HepG2 (cell line): ENCODE data around the gene PAPPA. TPM values are rescaled to one million over a fixed set of nuclear protein-coding genes. Genes with fewer than 3 reads are reported as not detected.

Source experiments
- ATAC-seq: fragments of 200-7000 bp; cut with Tn5 transposase; 3 replicates; pipeline ENCODE4 v1.9.1; 2020; ENCODE audit warnings: mild to moderate bottlenecking, moderate library complexity
- BruUV-seq: library from RNA; stranded (reverse); fragments of 400-500 nt; replicated peaks from 2 replicates; lab custom pipeline; 2021; lab: Mats Ljungman, UMichigan
- CTCF ChIA-PET: fragments of 300-600 bp; formaldehyde crosslinking; extraction: SDS; loops from one replicate; lab custom pipeline; 2021; ENCODE audit warnings: low total read pairs, inconsistent platforms, low intra/inter-chr PET ratio; lab: Yijun Ruan, JAX
- POLR2A ChIA-PET: fragments of 350-600 bp; sonication (Branson Sonifier 250); formaldehyde crosslinking; loops from one replicate; lab custom pipeline; 2020; ENCODE audit warnings: antibody characterized with exemption, inconsistent platforms; lab: Yijun Ruan, JAX
- DNase-seq: peaks from one replicate; pipeline ENCODE4 v3.0.0-alpha.2; 2015; ENCODE audit warnings: low spot score
- FAIRE-seq: peaks from 3 replicates; lab custom pipeline; 2011; peaks lifted over from hg19 to GRCh38; lab: Jason Lieb, UNC
- H2AFZ ChIP-seq: one replicate; pipeline ENCODE4 v1.6.1; 2011; ENCODE audit warnings: low read length, inconsistent platforms
- H3K27ac ChIP-seq: fragments of 300-600 bp; 3 replicates; pipeline ENCODE4 v1.8.0; 2011; ENCODE audit warnings: mixed run types, mild to moderate bottlenecking, mixed read lengths, low read length, inconsistent platforms; ENCODE audit not compliant: insufficient read depth; ENCODE audit errors: extremely low read length
- H3K27me3 ChIP-seq, 2 experiments: fragments of 200-600 bp in 1 of 2; 2 replicates in 1 of 2; 3 replicates in 1 of 2; pipeline versions ENCODE4 v1.6.0 to v1.8.0; 2011; ENCODE audit warnings: low read length in 2 of 2, mild to moderate bottlenecking in 2 of 2, moderate library complexity in 2 of 2, inconsistent platforms in 1 of 2; ENCODE audit not compliant: insufficient read depth in 2 of 2, control insufficient read depth in 1 of 2
- H3K36me3 ChIP-seq, 2 experiments: fragments of 200-600 bp in 1 of 2; replicated peaks in 1 of 2; 2 replicates in 1 of 2; 3 replicates in 1 of 2; pipeline versions ENCODE4 v1.5.1 to v1.8.0; 2011; ENCODE audit warnings: low read length in 2 of 2, inconsistent platforms in 1 of 2; ENCODE audit not compliant: insufficient read depth in 2 of 2, control insufficient read depth in 1 of 2
- H3K4me1 ChIP-seq: 2 replicates; pipeline ENCODE4 v1.5.1; 2012; ENCODE audit warnings: low read length, inconsistent platforms; ENCODE audit not compliant: insufficient read depth
- H3K4me2 ChIP-seq: 2 replicates; pipeline ENCODE4 v1.6.0; 2011; ENCODE audit warnings: low read depth, low read length, inconsistent platforms
- H3K4me3 ChIP-seq, 3 experiments: fragments of 200-600 bp in 1 of 3; sonication (generic), shearing (Covaris generic) in 1 of 3; replicated peaks in 1 of 3; 2 replicates each; pipeline ENCODE4 v1.5.1; 2011 to 2016; ENCODE audit warnings: low read length in 3 of 3, inconsistent platforms in 2 of 3, low read depth in 2 of 3, mild to moderate bottlenecking in 2 of 3, control low read depth in 1 of 3, mixed read lengths in 1 of 3; ENCODE audit not compliant: insufficient read depth in 1 of 3
- H3K79me2 ChIP-seq: one replicate; pipeline ENCODE4 v1.6.1; 2011; ENCODE audit warnings: low read length, inconsistent platforms; ENCODE audit not compliant: insufficient read depth
- H3K9ac ChIP-seq: 2 replicates; pipeline ENCODE4 v1.6.0; 2011; ENCODE audit warnings: mild to moderate bottlenecking, low read depth, low read length, inconsistent platforms; ENCODE audit not compliant: insufficient read depth
- H3K9me3 ChIP-seq: 2 replicates; pipeline ENCODE4 v1.5.1; 2012; ENCODE audit warnings: mild to moderate bottlenecking, low read length
- H4K20me1 ChIP-seq: 2 replicates; pipeline ENCODE4 v1.6.0; 2011; ENCODE audit warnings: inconsistent platforms, mild to moderate bottlenecking, low read length, moderate library complexity; ENCODE audit not compliant: insufficient read depth
- FOXA3 ChIP-seq: IDR thresholded peaks from 2 replicates; pipeline ENCODE4 v1.6.1; 2016; ENCODE audit warnings: missing genetic modification reagents, missing compliant biosample characterization
- KLF16 ChIP-seq, 2 experiments: sonication (generic) in 1 of 2; formaldehyde crosslinking in 1 of 2; IDR thresholded peaks; 2 replicates each; pipeline versions ENCODE4 v1.6.1 to v1.8.0; 2016 to 2023; ENCODE audit warnings: missing genetic modification reagents in 2 of 2, missing compliant biosample characterization in 1 of 2
- NKX3-1 ChIP-seq: sonication (generic); formaldehyde crosslinking; IDR thresholded peaks from 2 replicates; pipeline ENCODE4 v1.5.0; 2020; ENCODE audit warnings: missing genetic modification reagents
- PAX8 ChIP-seq: sonication (generic); formaldehyde crosslinking; IDR thresholded peaks from 2 replicates; pipeline ENCODE4 v1.8.0; 2022; ENCODE audit warnings: mild to moderate bottlenecking, missing genetic modification reagents, borderline replicate concordance
- SYNCRIP ChIP-seq: fragments of 200-400 bp; formaldehyde crosslinking; IDR thresholded peaks from 2 replicates; pipeline ENCODE4 v1.6.1; 2018; ENCODE audit warnings: mild to moderate bottlenecking, low read depth, low read length; ENCODE audit not compliant: insufficient read depth
- U2AF1 ChIP-seq: fragments of 200-400 bp; formaldehyde crosslinking; optimal IDR thresholded peaks from 2 replicates; pipeline ENCODE3; 2017; ENCODE audit warnings: mild to moderate bottlenecking, low read depth, low read length
- ZNF3 ChIP-seq: IDR thresholded peaks from 2 replicates; pipeline ENCODE4 v1.7.0; 2017; ENCODE audit warnings: inconsistent platforms
- ZNF30 ChIP-seq: sonication (generic); formaldehyde crosslinking; IDR thresholded peaks from 2 replicates; pipeline ENCODE4 v1.5.0; 2020; ENCODE audit warnings: mild to moderate bottlenecking, missing genetic modification reagents
- ZSCAN31 ChIP-seq: sonication (generic); formaldehyde crosslinking; IDR thresholded peaks from 2 replicates; pipeline ENCODE4 v1.5.0; 2020; ENCODE audit warnings: low read depth, mild to moderate bottlenecking, missing genetic modification reagents
- WGBS: methylation state at CpG from one replicate; pipeline ENCODE4 v1.1.6; 2017; ENCODE audit warnings: low lambda C conversion rate; 5-methylcytosine and 5-hydroxymethylcytosine counted together
- in situ Hi-C: cut with HindIII; loops from 2 replicates; pipeline ENCODE4 v1.10.0; 2017; ENCODE audit warnings: low pct_unique_long_range_greater_than_20kb; ENCODE audit not compliant: extremely low pct_ligation_motif_present
- intact Hi-C: fragments of 100-400 bp; cut with micrococcal nuclease; formaldehyde crosslinking; loops from one replicate; pipeline ENCODE4 v1.10.0; 2022; ENCODE audit not compliant: unreplicated experiment
- polyA plus RNA-seq, 8 experiments: library from polyadenylated mRNA; depleted of rRNA in 3 of 8; stranded (reverse) in 7 of 8; unstranded in 1 of 8; fragments of >200 nt; fragmentation: Illumina TruSeq in 4 of 8; extraction: Trizol in 4 of 8; gene quantifications; 2 replicates each; pipeline versions ENCODE4 v1.2.1 to v1.2.3, GENCODE V29; 2011 to 2016; ENCODE audit warnings: low read depth in 4 of 8, missing spikeins in 1 of 8, mixed read lengths in 1 of 8; ENCODE audit not compliant: insufficient read depth in 1 of 8
- total RNA-seq, 5 experiments: library from RNA; depleted of rRNA; stranded (reverse); fragments of >200 nt; fragmentation: Illumina TruSeq; extraction: Trizol; gene quantifications; 2 replicates each; pipeline ENCODE4 v1.2.3, GENCODE V29; 2016; ENCODE audit warnings: low read depth in 1 of 5
- TF ChIP-seq, protein P1 (sequence below): sonication (generic); formaldehyde crosslinking; IDR thresholded peaks from 2 replicates; pipeline ENCODE4 v1.4.0; 2020; ENCODE audit warnings: missing genetic modification reagents
- TF ChIP-seq, protein P2 (sequence below): sonication (generic); formaldehyde crosslinking; IDR thresholded peaks from 2 replicates; pipeline ENCODE4 v1.5.0; 2020; ENCODE audit warnings: mild to moderate bottlenecking, missing genetic modification reagents, borderline replicate concordance
- TF ChIP-seq, protein P3 (sequence below): sonication (generic); formaldehyde crosslinking; IDR thresholded peaks from 2 replicates; pipeline ENCODE4 v1.9.0; 2021; ENCODE audit warnings: mild to moderate bottlenecking, missing genetic modification reagents

Gene PAPPA
- total and polyA plus RNA-seq, 2 of the 13 experiments (the other 11 are each of a cell fraction or from before 2014, with no cell fraction given): 0.09 to 0.11 TPM

DNA sequence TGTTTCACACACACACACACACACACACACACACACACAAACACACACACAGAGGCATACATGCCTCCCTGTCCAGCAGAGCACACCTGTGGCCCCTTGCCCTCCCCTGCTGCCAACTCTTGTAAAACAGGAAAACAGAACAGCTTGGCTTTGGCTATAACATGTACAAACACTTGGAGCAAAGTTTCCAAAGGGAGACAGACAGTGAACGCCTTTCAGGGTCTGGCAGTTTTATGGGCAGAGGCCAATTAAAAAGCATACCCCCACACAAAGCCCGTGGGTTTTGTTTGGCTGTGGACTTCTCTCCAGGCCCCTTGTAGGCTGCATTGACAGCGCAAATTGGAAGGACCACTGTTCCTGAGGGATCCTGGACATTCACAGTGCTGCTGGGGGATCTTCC lies 265.6 kb downstream of the PAPPA start:
- intact Hi-C loops: no loop called here
- TF ChIP-seq ZSCAN31 (CRISPR knock-in tag) (no peak), ZNF30 (CRISPR knock-in tag) (no peak), FOXA3 (no peak), KLF16 (CRISPR knock-in tag; IDR thresholded peaks at IDR 0.05) (no peak), NKX3-1 (no peak), U2AF1 (no peak), SYNCRIP (no peak), PAX8 (no peak), ZNF3 (CRISPR knock-in tag) (no peak)
- TF ChIP-seq, protein P1, sequence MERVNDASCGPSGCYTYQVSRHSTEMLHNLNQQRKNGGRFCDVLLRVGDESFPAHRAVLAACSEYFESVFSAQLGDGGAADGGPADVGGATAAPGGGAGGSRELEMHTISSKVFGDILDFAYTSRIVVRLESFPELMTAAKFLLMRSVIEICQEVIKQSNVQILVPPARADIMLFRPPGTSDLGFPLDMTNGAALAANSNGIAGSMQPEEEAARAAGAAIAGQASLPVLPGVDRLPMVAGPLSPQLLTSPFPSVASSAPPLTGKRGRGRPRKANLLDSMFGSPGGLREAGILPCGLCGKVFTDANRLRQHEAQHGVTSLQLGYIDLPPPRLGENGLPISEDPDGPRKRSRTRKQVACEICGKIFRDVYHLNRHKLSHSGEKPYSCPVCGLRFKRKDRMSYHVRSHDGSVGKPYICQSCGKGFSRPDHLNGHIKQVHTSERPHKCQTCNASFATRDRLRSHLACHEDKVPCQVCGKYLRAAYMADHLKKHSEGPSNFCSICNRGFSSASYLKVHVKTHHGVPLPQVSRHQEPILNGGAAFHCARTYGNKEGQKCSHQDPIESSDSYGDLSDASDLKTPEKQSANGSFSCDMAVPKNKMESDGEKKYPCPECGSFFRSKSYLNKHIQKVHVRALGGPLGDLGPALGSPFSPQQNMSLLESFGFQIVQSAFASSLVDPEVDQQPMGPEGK (CRISPR knock-in tag): no peak
- TF ChIP-seq, protein P2, sequence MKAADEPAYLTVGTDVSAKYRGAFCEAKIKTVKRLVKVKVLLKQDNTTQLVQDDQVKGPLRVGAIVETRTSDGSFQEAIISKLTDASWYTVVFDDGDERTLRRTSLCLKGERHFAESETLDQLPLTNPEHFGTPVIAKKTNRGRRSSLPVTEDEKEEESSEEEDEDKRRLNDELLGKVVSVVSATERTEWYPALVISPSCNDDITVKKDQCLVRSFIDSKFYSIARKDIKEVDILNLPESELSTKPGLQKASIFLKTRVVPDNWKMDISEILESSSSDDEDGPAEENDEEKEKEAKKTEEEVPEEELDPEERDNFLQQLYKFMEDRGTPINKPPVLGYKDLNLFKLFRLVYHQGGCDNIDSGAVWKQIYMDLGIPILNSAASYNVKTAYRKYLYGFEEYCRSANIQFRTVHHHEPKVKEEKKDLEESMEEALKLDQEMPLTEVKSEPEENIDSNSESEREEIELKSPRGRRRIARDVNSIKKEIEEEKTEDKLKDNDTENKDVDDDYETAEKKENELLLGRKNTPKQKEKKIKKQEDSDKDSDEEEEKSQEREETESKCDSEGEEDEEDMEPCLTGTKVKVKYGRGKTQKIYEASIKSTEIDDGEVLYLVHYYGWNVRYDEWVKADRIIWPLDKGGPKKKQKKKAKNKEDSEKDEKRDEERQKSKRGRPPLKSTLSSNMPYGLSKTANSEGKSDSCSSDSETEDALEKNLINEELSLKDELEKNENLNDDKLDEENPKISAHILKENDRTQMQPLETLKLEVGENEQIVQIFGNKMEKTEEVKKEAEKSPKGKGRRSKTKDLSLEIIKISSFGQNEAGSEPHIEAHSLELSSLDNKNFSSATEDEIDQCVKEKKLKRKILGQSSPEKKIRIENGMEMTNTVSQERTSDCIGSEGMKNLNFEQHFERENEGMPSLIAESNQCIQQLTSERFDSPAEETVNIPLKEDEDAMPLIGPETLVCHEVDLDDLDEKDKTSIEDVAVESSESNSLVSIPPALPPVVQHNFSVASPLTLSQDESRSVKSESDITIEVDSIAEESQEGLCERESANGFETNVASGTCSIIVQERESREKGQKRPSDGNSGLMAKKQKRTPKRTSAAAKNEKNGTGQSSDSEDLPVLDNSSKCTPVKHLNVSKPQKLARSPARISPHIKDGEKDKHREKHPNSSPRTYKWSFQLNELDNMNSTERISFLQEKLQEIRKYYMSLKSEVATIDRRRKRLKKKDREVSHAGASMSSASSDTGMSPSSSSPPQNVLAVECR: no peak
- TF ChIP-seq, protein P3, sequence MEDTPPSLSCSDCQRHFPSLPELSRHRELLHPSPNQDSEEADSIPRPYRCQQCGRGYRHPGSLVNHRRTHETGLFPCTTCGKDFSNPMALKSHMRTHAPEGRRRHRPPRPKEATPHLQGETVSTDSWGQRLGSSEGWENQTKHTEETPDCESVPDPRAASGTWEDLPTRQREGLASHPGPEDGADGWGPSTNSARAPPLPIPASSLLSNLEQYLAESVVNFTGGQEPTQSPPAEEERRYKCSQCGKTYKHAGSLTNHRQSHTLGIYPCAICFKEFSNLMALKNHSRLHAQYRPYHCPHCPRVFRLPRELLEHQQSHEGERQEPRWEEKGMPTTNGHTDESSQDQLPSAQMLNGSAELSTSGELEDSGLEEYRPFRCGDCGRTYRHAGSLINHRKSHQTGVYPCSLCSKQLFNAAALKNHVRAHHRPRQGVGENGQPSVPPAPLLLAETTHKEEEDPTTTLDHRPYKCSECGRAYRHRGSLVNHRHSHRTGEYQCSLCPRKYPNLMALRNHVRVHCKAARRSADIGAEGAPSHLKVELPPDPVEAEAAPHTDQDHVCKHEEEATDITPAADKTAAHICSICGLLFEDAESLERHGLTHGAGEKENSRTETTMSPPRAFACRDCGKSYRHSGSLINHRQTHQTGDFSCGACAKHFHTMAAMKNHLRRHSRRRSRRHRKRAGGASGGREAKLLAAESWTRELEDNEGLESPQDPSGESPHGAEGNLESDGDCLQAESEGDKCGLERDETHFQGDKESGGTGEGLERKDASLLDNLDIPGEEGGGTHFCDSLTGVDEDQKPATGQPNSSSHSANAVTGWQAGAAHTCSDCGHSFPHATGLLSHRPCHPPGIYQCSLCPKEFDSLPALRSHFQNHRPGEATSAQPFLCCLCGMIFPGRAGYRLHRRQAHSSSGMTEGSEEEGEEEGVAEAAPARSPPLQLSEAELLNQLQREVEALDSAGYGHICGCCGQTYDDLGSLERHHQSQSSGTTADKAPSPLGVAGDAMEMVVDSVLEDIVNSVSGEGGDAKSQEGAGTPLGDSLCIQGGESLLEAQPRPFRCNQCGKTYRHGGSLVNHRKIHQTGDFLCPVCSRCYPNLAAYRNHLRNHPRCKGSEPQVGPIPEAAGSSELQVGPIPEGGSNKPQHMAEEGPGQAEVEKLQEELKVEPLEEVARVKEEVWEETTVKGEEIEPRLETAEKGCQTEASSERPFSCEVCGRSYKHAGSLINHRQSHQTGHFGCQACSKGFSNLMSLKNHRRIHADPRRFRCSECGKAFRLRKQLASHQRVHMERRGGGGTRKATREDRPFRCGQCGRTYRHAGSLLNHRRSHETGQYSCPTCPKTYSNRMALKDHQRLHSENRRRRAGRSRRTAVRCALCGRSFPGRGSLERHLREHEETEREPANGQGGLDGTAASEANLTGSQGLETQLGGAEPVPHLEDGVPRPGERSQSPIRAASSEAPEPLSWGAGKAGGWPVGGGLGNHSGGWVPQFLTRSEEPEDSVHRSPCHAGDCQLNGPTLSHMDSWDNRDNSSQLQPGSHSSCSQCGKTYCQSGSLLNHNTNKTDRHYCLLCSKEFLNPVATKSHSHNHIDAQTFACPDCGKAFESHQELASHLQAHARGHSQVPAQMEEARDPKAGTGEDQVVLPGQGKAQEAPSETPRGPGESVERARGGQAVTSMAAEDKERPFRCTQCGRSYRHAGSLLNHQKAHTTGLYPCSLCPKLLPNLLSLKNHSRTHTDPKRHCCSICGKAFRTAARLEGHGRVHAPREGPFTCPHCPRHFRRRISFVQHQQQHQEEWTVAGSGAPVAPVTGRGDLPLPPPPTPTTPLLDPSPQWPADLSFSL (CRISPR knock-in tag): no peak

More for the DNA sequence above, 265.6 kb downstream of the PAPPA start:
- Histone ChIP-seq H3K4me3 (no peak overlapping the region), H3K9ac (no peak overlapping the region), H4K20me1 (no peaks in the 10 kb centered on the region), H3K4me2 (no peak overlapping the region), H3K4me1 (0 out of 2 replicates have a peak, but pooled peaks cover 7% of the 10 kb centered on the region), H3K9me3 (no peaks in the 10 kb centered on the region), H3K27ac (no peak overlapping the region), H3K36me3 (no peaks in the 10 kb centered on the region; a peak in 1 of 5 replicates), H3K27me3 (no peaks in the 10 kb centered on the region), H2AFZ (no peak overlapping the region), H3K79me2 (no peaks in the 10 kb centered on the region)
- 91% methylated on average over 3 of the region's 3 CpGs for WGBS
- ATAC-seq (no peak), FAIRE-seq (no peak), DNase-seq (no peak)
- ChIA-PET CTCF (no interaction called here), POLR2A (no interaction called here)
- in situ Hi-C loops: no loop called here
- no TSS peak for BruUV-seq
